Pancreas (tissue), 10 donors: ENCODE measurements around the gene ITSN2. TPM values are rescaled to one million over a fixed set of nuclear protein-coding genes. Genes with fewer than 3 reads are reported as not detected.
"Not testable (repeated sequence)": the region's sequence is repeated elsewhere in the genome, so short reads cannot be mapped to it uniquely, and the experiment has no call there.

ENCODE experiments used
- ATAC-seq, 4 donors: fragments of 200-7000 bp; cut with Tn5 transposase; one replicate each; pipeline versions ENCODE4 v1.8.0 to v1.9.1; 2020; ENCODE audit warnings: mild to moderate bottlenecking in 4 of 4, moderate library complexity in 4 of 4
- DNase-seq, 6 donors: peaks; one replicate each; pipeline ENCODE4 v3.0.0-alpha.2; 2020
- FAIRE-seq: peaks from 2 replicates; lab custom pipeline; 2012; peaks lifted over from hg19 to GRCh38; lab: Jason Lieb, UNC
- H3K27ac ChIP-seq, 4 donors: fragments of 200-600 bp; sonication (generic); 1 replicate in 3 of 4; 2 replicates in 1 of 4; pipeline versions ENCODE4 v1.5.0 to v1.8.0; 2020
- H3K27me3 ChIP-seq, 4 donors: fragments of 200-600 bp; one replicate each; pipeline ENCODE4 v1.8.0; 2021
- H3K36me3 ChIP-seq, 3 donors: fragments of 200-600 bp; sonication (generic) in 1 of 3; one replicate each; pipeline versions ENCODE4 v1.5.0 to v1.8.0; 2020 to 2021
- H3K4me1 ChIP-seq, 3 donors: fragments of 200-600 bp; one replicate each; pipeline ENCODE4 v1.8.0; 2021
- H3K4me3 ChIP-seq, 4 donors: fragments of 200-600 bp; sonication (generic) in 2 of 4; one replicate each; pipeline versions ENCODE4 v1.5.0 to v1.8.0; 2020 to 2021
- H3K9me3 ChIP-seq, 4 donors: fragments of 200-600 bp; one replicate each; pipeline ENCODE4 v1.8.0; 2021
- WGBS, 2 donors: extraction: QIAGEN DNeasy Blood & Tissue Kit; methylation state at CpG; one replicate each; pipeline ENCODE4 v1.1.7; 2013; 5-methylcytosine and 5-hydroxymethylcytosine counted together
- intact Hi-C, 3 donors: fragments of 100-400 bp; cut with DNase I; formaldehyde crosslinking; loops; one replicate each; pipeline versions ENCODE4 v1.11.1 to v1.14.2; 2022
- polyA plus RNA-seq, 2 donors: library from polyadenylated mRNA; stranded (reverse); fragments of 200-250 nt; gene quantifications; one replicate each; pipeline ENCODE4 v1.2.3, GENCODE V29; 2013
- total RNA-seq, 6 donors: library from RNA; stranded (reverse); fragmentation: NEBNext Ultra II Directional in 4 of 6; extraction: Animal tissue kit (Norgen Biotek cat#: 25700) in 4 of 6; gene quantifications; one replicate each; pipeline versions ENCODE4 v1.2.1 to v1.2.4, GENCODE V29; 2021 to 2023
- TF ChIP-seq, protein P1 (sequence below), 4 donors: fragments of 200-600 bp; sonication (generic) in 3 of 4; IDR thresholded peaks; one replicate each; pipeline versions ENCODE4 v1.5.0 to v1.8.0; 2021; ENCODE audit warnings: antibody characterized with exemption in 4 of 4
- donor health status: healthy with polysubstance abuse.
- donor health status: DM: no; HTN: no; CAD: no; lungs with moderate emphysema.
- donor health status: DM: no; HTN: no; CAD: no.
- donor health status: control.
- donor health status: control.
- donor health status: Bipolar disorder and iron deficiency.
- donor health status: DM: yes; HTN: yes; CAD: no.
- donor health status: DM: no; HTN: no; CAD: no.
- donor health status: DM: no; HTN: no; CAD: no.
- donor health status: DM: yes; HTN: yes; CAD: no.

The ITSN2 gene
- total and polyA plus RNA-seq, 8 donors, result 23.8 to 42.0 (median 31.4) TPM

DNA sequence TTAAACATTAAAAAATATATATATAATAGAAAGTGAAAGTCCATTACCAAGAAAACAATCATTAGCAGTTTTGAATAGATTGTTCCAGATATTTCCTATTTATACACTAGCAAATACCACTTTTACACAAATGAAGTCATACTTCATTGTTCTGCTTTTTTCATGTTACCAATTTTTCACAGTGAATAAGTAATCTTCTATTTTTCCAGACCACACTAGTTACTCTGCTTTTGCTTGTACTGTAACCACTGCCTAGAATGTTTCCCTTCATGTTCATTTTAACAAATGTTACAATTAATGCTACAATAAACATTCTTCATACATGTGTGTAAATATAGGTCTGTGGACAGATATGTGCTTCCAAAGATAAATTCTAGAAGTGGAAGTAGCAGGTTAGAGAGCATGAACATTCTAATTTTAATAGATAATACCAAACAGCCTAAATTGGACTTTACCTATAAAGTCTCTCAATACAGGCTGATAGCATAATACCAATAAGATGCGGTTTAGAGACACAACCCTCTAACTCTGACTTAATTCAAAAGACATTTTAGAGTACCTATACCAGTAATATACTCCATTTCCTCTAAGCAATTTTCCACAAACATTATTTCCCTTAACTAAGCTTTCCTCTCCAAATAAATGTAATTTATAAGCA, 17.0 kb downstream of the ITSN2 start:
- no peak overlapping the region for H3K27ac ChIP-seq
- TF ChIP-seq, protein P1, sequence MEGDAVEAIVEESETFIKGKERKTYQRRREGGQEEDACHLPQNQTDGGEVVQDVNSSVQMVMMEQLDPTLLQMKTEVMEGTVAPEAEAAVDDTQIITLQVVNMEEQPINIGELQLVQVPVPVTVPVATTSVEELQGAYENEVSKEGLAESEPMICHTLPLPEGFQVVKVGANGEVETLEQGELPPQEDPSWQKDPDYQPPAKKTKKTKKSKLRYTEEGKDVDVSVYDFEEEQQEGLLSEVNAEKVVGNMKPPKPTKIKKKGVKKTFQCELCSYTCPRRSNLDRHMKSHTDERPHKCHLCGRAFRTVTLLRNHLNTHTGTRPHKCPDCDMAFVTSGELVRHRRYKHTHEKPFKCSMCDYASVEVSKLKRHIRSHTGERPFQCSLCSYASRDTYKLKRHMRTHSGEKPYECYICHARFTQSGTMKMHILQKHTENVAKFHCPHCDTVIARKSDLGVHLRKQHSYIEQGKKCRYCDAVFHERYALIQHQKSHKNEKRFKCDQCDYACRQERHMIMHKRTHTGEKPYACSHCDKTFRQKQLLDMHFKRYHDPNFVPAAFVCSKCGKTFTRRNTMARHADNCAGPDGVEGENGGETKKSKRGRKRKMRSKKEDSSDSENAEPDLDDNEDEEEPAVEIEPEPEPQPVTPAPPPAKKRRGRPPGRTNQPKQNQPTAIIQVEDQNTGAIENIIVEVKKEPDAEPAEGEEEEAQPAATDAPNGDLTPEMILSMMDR (IDR thresholded peaks at IDR 0.05), result no peak
- H3K27me3 ChIP-seq, result no peaks in the 10 kb centered on the region
- DNase-seq (no peak), FAIRE-seq (peak; percentile 41), ATAC-seq (no peak)
- H3K9me3 ChIP-seq, result no peaks in the 10 kb centered on the region
- H3K4me1 ChIP-seq, result peaks cover 19 to 43% (median 28%) of the 10 kb centered on the region in 3 donors
- H3K36me3 ChIP-seq, result no peaks in the 10 kb centered on the region
- intact Hi-C loops, result no loop called here
- 80 to 85% methylated on average over 1 of the region's 1 CpG for WGBS, 2 donors
- no peak overlapping the region for H3K4me3 ChIP-seq

DNA sequence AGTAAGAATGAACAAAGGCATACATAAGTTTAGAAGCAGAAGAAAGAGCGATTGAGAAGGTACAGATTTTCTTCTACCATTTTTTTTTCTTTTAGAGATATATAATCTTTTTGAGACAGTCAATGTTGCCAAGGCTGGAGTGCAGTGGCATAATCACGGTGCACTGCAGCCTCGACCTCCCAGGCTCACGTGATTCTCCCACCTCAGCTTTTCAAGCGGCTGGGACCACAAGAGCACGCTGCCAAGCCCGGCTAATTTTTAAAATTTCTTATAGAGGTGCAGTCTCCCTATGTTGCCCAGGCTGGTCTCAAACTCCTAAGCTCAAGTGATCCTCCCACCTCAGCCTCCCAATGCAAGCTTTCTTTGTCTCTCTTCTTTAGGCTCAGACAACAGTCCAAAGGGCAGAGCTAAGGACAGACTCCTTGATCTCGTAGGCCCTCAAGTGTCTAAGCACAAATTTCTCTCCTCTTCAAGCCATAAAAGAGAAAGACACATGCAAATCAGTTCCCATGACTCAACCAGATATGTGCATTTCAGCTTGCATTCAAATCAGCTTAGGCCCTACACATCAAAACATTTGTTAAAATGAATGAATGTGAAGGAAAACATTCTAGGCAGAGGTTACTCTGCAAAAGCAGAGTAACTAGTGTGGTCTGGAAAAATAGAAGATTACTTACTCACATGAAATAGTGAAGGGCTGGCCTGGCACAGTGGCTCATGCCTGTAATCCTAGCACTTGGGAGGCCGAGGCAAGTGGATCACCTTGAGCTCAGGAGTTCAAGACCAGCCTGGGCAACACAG, 18.0 kb downstream of the ITSN2 start:
- intact Hi-C loops, result no loop called here
- Histone ChIP-seq H3K4me1 (peaks cover 29 to 54% (median 39%) of the 10 kb centered on the region in 3 donors), H3K36me3 (no peaks in the 10 kb centered on the region), H3K4me3 (no peak overlapping the region), H3K27ac (no peak overlapping the region), H3K27me3 (no peaks in the 10 kb centered on the region), H3K9me3 (no peaks in the 10 kb centered on the region)
- ATAC-seq (no peak), FAIRE-seq (no peak), DNase-seq (no peak)
- TF ChIP-seq, protein P1 (IDR thresholded peaks at IDR 0.05), result no peak
- WGBS, 2 donors, result 75 to 78% methylated on average over 9 of the region's 9 CpGs

DNA sequence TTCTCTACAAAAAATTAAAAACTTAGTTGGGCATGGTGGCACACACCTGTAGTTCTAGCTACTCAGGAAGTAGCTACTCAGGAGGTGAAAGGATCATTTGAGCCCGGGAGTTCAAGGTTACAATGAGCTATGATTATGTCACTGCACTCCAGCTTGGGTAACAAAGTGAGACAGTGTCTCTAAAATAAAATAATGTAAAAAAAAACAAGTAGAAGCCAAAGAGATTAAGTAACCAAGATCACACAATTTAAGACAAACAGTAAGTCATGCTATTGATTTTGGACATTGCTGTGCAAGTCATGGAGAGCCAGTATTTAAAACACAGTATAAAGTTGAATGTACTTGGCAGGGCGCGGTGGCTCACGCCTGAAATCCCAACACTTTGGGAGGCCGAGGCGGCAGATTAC, 20.5 kb downstream of the ITSN2 start:
- Histone ChIP-seq H3K27me3 (no peaks in the 10 kb centered on the region), H3K4me3 (no peak overlapping the region), H3K9me3 (no peaks in the 10 kb centered on the region), H3K36me3 (no peaks in the 10 kb centered on the region), H3K4me1 (peaks cover 28 to 55% (median 34%) of the 10 kb centered on the region in 3 donors), H3K27ac (peak overlapping the region; percentile 44 to 79 (median 62))
- FAIRE-seq (no peak), DNase-seq (peak in 1 of 6 donors; percentile 45), ATAC-seq (peak; percentile 41 to 81 (median 75))
- WGBS, 2 donors, result 57 to 70% methylated on average over 6 of the region's 6 CpGs
- intact Hi-C loops, result no loop called here
- TF ChIP-seq, protein P1 (IDR thresholded peaks at IDR 0.05), result no peak

DNA sequence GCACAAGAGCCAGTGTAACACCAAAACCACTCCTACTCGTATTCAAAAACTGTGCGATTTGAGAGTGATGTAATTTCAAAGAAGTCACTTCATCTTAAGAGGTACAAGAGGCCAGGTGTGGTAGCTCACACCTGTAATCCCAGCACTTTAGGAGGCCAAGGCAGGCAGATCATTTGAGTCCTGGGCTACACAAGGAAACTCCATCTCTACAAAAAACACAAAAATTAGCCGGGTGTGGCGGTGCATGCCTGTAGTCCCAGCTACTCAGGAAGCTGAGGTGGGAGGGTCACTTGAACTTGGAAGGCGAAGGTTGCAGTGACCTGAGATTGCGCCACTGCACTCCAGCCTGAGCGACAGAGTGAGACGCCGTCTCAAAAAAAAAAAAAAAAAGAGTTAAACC, 21.2 kb downstream of the ITSN2 start:
- H3K27ac ChIP-seq, result peak overlapping the region; percentile 44 to 79 (median 62)
- H3K4me1 ChIP-seq, result peaks cover 26 to 54% (median 31%) of the 10 kb centered on the region in 3 donors
- peak; percentile 36 to 57 (median 45) for ATAC-seq
- FAIRE-seq, H3K9me3 ChIP-seq, H3K36me3 ChIP-seq, H3K4me3 ChIP-seq, intact Hi-C loops, H3K27me3 ChIP-seq, DNase-seq: not testable (repeated sequence)
- 51 to 57% methylated on average over 9 of the region's 9 CpGs for WGBS, 2 donors

DNA sequence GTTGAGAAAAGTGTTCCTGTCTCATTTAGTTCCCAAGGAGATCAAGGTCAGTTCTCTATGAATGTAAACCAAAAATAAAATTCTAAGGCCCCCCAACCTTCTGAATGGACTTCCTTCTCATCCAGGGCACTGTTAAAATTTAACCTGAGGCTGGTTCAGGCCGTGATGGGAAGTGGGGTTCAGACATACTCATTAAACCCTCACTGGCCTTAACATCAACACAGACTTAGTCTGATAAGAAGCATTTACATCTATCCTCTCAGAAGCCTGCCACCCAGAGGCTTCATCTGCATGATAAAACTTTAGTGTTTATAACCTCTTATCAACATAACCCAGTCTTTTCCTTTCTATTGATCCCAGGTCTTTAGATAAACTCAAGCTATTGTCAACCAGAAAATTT, 22.4 kb downstream of the ITSN2 start:
- TF ChIP-seq, protein P1 (IDR thresholded peaks at IDR 0.05), result no peak
- intact Hi-C loops, result no loop called here
- FAIRE-seq (no peak), DNase-seq (no peak), ATAC-seq (peak in 3 of 4 donors; percentile 25 to 46 (median 25))
- Histone ChIP-seq H3K4me1 (peaks cover 19 to 45% (median 23%) of the 10 kb centered on the region in 3 donors), H3K4me3 (no peak overlapping the region), H3K36me3 (no peaks in the 10 kb centered on the region), H3K27me3 (no peaks in the 10 kb centered on the region), H3K9me3 (no peaks in the 10 kb centered on the region), H3K27ac (peak overlapping the region in 2 of 4 donors; percentile 41 to 79)
- WGBS, 2 donors, result 13 to 15% methylated on average over 1 of the region's 1 CpG
